ENCODE measurements around the gene ABCA1.
"Not testable (repeated sequence)": the region's sequence is repeated elsewhere in the genome, so short reads cannot be mapped to it uniquely, and the experiment has no call there.

Gene ABCA1

GRCh38 chr9:104775574-104775936 is 152.4 kb downstream of the ABCA1 start:
- Histone ChIP-seq H3K4me3 (ENCODE audit: insufficient read depth, low read depth, low read length, poor library complexity, severe bottlenecking) (no peak overlapping the region), H3K4me1 (ENCODE audit: control insufficient read depth, insufficient read depth, low read length, poor library complexity, severe bottlenecking) (no peaks in the 10 kb centered on the region), H3K36me3 (ENCODE audit: control insufficient read depth, insufficient read depth, low read length) (no peaks in the 10 kb centered on the region), H3K27ac (ENCODE audit: insufficient read depth, low read length, poor library complexity, severe bottlenecking) (no peak overlapping the region), H3K27me3 (replicated peaks; ENCODE audit: control insufficient read depth, insufficient read depth, low read length, poor library complexity, severe bottlenecking) (no peaks in the 10 kb centered on the region), H3K9me3 (ENCODE audit: control insufficient read depth, low read length) (no peaks in the 10 kb centered on the region)
- no peak for DNase-seq

- Histone ChIP-seq H3K27ac (ENCODE audit: insufficient read depth, low read length, poor library complexity, severe bottlenecking) (no peak overlapping the region), H3K9me3 (ENCODE audit: control insufficient read depth, low read length) (no peaks in the 10 kb centered on the region), H3K27me3 (replicated peaks; ENCODE audit: control insufficient read depth, insufficient read depth, low read length, poor library complexity, severe bottlenecking) (no peaks in the 10 kb centered on the region), H3K36me3 (ENCODE audit: control insufficient read depth, insufficient read depth, low read length) (no peaks in the 10 kb centered on the region), H3K4me3 (ENCODE audit: insufficient read depth, low read depth, low read length, poor library complexity, severe bottlenecking) (no peak overlapping the region), H3K4me1 (ENCODE audit: control insufficient read depth, insufficient read depth, low read length, poor library complexity, severe bottlenecking) (no peaks in the 10 kb centered on the region)
- DNase-seq, result no peak
Measured at GRCh38 chr9:104774831-104775573, 153.0 kb downstream of the ABCA1 start.

GRCh38 chr9:104774132-104774531 is 153.8 kb downstream of the ABCA1 start:
- no peaks in the 10 kb centered on the region for H3K4me1 ChIP-seq (ENCODE audit: control insufficient read depth, insufficient read depth, low read length, poor library complexity, severe bottlenecking)
- no peak for DNase-seq

GRCh38 chr9:104772714-104773510 is 155.0 kb downstream of the ABCA1 start:
- Histone ChIP-seq H3K4me1 (ENCODE audit: control insufficient read depth, insufficient read depth, low read length, poor library complexity, severe bottlenecking) (no peaks in the 10 kb centered on the region), H3K27ac (ENCODE audit: insufficient read depth, low read length, poor library complexity, severe bottlenecking) (no peak overlapping the region), H3K9me3 (ENCODE audit: control insufficient read depth, low read length) (no peaks in the 10 kb centered on the region), H3K36me3 (ENCODE audit: control insufficient read depth, insufficient read depth, low read length) (no peaks in the 10 kb centered on the region), H3K4me3 (ENCODE audit: insufficient read depth, low read depth, low read length, poor library complexity, severe bottlenecking) (no peak overlapping the region), H3K27me3 (replicated peaks; ENCODE audit: control insufficient read depth, insufficient read depth, low read length, poor library complexity, severe bottlenecking) (no peaks in the 10 kb centered on the region)
- no peak for DNase-seq

More at GRCh38 chr9:104774132-104774531, 153.8 kb downstream of the ABCA1 start:
- no peak overlapping the region for H3K4me3 ChIP-seq (ENCODE audit: insufficient read depth, low read depth, low read length, poor library complexity, severe bottlenecking)
- H3K36me3 ChIP-seq (ENCODE audit: control insufficient read depth, insufficient read depth, low read length), result no peaks in the 10 kb centered on the region
- H3K9me3 ChIP-seq (ENCODE audit: control insufficient read depth, low read length), result no peaks in the 10 kb centered on the region
- H3K27ac ChIP-seq (ENCODE audit: insufficient read depth, low read length, poor library complexity, severe bottlenecking), result no peak overlapping the region
- no peaks in the 10 kb centered on the region for H3K27me3 ChIP-seq (replicated peaks; ENCODE audit: control insufficient read depth, insufficient read depth, low read length, poor library complexity, severe bottlenecking)

- Histone ChIP-seq H3K27me3 (replicated peaks; ENCODE audit: control insufficient read depth, insufficient read depth, low read length, poor library complexity, severe bottlenecking) (no peaks in the 10 kb centered on the region), H3K36me3 (ENCODE audit: control insufficient read depth, insufficient read depth, low read length) (no peaks in the 10 kb centered on the region), H3K4me3 (ENCODE audit: insufficient read depth, low read depth, low read length, poor library complexity, severe bottlenecking) (no peak overlapping the region), H3K9me3 (ENCODE audit: control insufficient read depth, low read length) (no peaks in the 10 kb centered on the region), H3K27ac (ENCODE audit: insufficient read depth, low read length, poor library complexity, severe bottlenecking) (no peak overlapping the region), H3K4me1 (ENCODE audit: control insufficient read depth, insufficient read depth, low read length, poor library complexity, severe bottlenecking) (no peaks in the 10 kb centered on the region)
- DNase-seq, result no peak
Measured at GRCh38 chr9:104769655-104770054, 158.3 kb downstream of the ABCA1 start.

GRCh38 chr9:104769029-104769428 is 158.9 kb downstream of the ABCA1 start:
- H3K36me3 ChIP-seq (ENCODE audit: control insufficient read depth, insufficient read depth, low read length); H3K4me3 ChIP-seq (ENCODE audit: insufficient read depth, low read depth, low read length, poor library complexity, severe bottlenecking); H3K4me1 ChIP-seq (ENCODE audit: control insufficient read depth, insufficient read depth, low read length, poor library complexity, severe bottlenecking); DNase-seq; H3K9me3 ChIP-seq (ENCODE audit: control insufficient read depth, low read length); H3K27me3 ChIP-seq (replicated peaks; ENCODE audit: control insufficient read depth, insufficient read depth, low read length, poor library complexity, severe bottlenecking); H3K27ac ChIP-seq (ENCODE audit: insufficient read depth, low read length, poor library complexity, severe bottlenecking): not testable (repeated sequence)

- Histone ChIP-seq H3K4me3 (ENCODE audit: insufficient read depth, low read depth, low read length, poor library complexity, severe bottlenecking) (no peak overlapping the region), H3K9me3 (ENCODE audit: control insufficient read depth, low read length) (no peaks in the 10 kb centered on the region), H3K27me3 (replicated peaks; ENCODE audit: control insufficient read depth, insufficient read depth, low read length, poor library complexity, severe bottlenecking) (no peaks in the 10 kb centered on the region), H3K36me3 (ENCODE audit: control insufficient read depth, insufficient read depth, low read length) (no peaks in the 10 kb centered on the region), H3K4me1 (ENCODE audit: control insufficient read depth, insufficient read depth, low read length, poor library complexity, severe bottlenecking) (no peaks in the 10 kb centered on the region), H3K27ac (ENCODE audit: insufficient read depth, low read length, poor library complexity, severe bottlenecking) (no peak overlapping the region)
- no peak for DNase-seq
Measured at GRCh38 chr9:104767507-104767906, 160.4 kb downstream of the ABCA1 start.

GRCh38 chr9:104766025-104766424 is 161.9 kb downstream of the ABCA1 start:
- no peaks in the 10 kb centered on the region for H3K36me3 ChIP-seq (ENCODE audit: control insufficient read depth, insufficient read depth, low read length)
- no peak overlapping the region for H3K4me3 ChIP-seq (ENCODE audit: insufficient read depth, low read depth, low read length, poor library complexity, severe bottlenecking)
- no peaks in the 10 kb centered on the region for H3K4me1 ChIP-seq (ENCODE audit: control insufficient read depth, insufficient read depth, low read length, poor library complexity, severe bottlenecking)
- DNase-seq, result no peak
- H3K27me3 ChIP-seq (replicated peaks; ENCODE audit: control insufficient read depth, insufficient read depth, low read length, poor library complexity, severe bottlenecking), result no peaks in the 10 kb centered on the region
- no peaks in the 10 kb centered on the region for H3K9me3 ChIP-seq (ENCODE audit: control insufficient read depth, low read length)
- no peak overlapping the region for H3K27ac ChIP-seq (ENCODE audit: insufficient read depth, low read length, poor library complexity, severe bottlenecking)

- Histone ChIP-seq H3K4me1 (ENCODE audit: control insufficient read depth, insufficient read depth, low read length, poor library complexity, severe bottlenecking) (no peaks in the 10 kb centered on the region), H3K27ac (ENCODE audit: insufficient read depth, low read length, poor library complexity, severe bottlenecking) (no peak overlapping the region), H3K4me3 (ENCODE audit: insufficient read depth, low read depth, low read length, poor library complexity, severe bottlenecking) (no peak overlapping the region), H3K27me3 (replicated peaks; ENCODE audit: control insufficient read depth, insufficient read depth, low read length, poor library complexity, severe bottlenecking) (no peaks in the 10 kb centered on the region), H3K9me3 (ENCODE audit: control insufficient read depth, low read length) (no peaks in the 10 kb centered on the region), H3K36me3 (ENCODE audit: control insufficient read depth, insufficient read depth, low read length) (no peaks in the 10 kb centered on the region)
- DNase-seq, result no peak
Measured at GRCh38 chr9:104765138-104765537, 162.8 kb downstream of the ABCA1 start.

- H3K27ac ChIP-seq (ENCODE audit: insufficient read depth, low read length, poor library complexity, severe bottlenecking), result no peak overlapping the region
- no peak overlapping the region for H3K4me3 ChIP-seq (ENCODE audit: insufficient read depth, low read depth, low read length, poor library complexity, severe bottlenecking)
- H3K36me3 ChIP-seq (ENCODE audit: control insufficient read depth, insufficient read depth, low read length), result peaks cover 3% of the 10 kb centered on the region
- H3K9me3 ChIP-seq (ENCODE audit: control insufficient read depth, low read length), result no peaks in the 10 kb centered on the region
- H3K27me3 ChIP-seq (replicated peaks; ENCODE audit: control insufficient read depth, insufficient read depth, low read length, poor library complexity, severe bottlenecking), result no peaks in the 10 kb centered on the region
- DNase-seq, result no peak
- no peaks in the 10 kb centered on the region for H3K4me1 ChIP-seq (ENCODE audit: control insufficient read depth, insufficient read depth, low read length, poor library complexity, severe bottlenecking)
Measured at GRCh38 chr9:104758974-104759373, 169.0 kb downstream of the ABCA1 start.

All from effector memory CD4-positive, alpha-beta T cell (primary cell).